ENCODE results near the gene NKX2-3. TPM values are rescaled to one million over a fixed set of nuclear protein-coding genes. Genes with fewer than 3 reads are reported as not detected.

The NKX2-3 gene
- total RNA-seq, 1 donor from 2014 or later, result 0.82 TPM

DNA sequence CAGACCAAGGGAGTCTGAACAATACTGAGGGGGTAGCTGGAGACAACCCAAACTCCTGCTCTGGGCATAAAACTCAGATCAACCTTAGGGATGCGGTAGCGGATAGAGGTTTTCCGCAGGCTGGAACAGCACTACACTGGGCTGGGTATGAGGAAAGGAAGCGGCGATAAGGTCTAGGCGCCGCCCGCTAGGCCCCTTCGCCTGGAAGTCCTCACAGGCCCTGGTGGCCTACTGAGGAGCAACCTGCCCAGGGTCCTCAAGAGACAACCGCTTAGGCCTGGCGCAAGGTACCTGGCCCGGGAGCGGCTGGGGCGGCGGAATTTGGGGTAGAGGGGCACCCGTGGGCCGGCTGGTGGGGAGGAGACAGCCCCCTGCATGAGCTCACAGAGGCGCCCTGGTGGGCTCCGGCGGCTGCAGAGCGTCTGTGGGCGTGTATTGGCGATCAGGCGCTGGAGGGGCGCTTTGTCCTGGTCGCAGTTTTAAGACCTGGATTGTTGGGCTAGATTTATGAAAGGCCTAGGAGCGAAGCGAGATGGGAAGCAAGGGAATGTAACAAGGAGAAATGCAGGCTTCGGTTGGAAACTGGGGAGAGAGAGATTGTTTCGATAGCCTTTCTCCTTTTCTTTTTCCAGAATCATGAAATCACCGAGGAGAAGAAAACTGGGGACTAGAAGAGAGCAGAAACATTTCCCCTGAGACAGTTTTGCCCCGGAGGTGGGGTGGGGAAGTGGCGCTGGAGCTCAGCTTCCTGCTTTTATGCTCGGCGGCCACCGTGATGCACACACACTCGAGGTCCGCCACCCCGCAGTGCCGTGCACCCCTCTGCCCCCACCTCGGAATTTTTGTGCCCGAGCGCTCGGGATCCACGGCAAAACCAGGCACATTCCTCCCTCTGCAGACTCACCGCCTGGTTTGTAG, 2.4 kb upstream of the NKX2-3 start:
- H3K36me3 Mint-ChIP-seq (ENCODE audit: low read depth, unreplicated experiment), result no peaks in the 10 kb centered on the region
- peaks cover 65% of the 10 kb centered on the region for H3K4me1 Mint-ChIP-seq (ENCODE audit: unreplicated experiment)
- peak overlapping the region; percentile 53 for H3K4me3 Mint-ChIP-seq (ENCODE audit: unreplicated experiment)
- TF ChIP-seq, protein P1, sequence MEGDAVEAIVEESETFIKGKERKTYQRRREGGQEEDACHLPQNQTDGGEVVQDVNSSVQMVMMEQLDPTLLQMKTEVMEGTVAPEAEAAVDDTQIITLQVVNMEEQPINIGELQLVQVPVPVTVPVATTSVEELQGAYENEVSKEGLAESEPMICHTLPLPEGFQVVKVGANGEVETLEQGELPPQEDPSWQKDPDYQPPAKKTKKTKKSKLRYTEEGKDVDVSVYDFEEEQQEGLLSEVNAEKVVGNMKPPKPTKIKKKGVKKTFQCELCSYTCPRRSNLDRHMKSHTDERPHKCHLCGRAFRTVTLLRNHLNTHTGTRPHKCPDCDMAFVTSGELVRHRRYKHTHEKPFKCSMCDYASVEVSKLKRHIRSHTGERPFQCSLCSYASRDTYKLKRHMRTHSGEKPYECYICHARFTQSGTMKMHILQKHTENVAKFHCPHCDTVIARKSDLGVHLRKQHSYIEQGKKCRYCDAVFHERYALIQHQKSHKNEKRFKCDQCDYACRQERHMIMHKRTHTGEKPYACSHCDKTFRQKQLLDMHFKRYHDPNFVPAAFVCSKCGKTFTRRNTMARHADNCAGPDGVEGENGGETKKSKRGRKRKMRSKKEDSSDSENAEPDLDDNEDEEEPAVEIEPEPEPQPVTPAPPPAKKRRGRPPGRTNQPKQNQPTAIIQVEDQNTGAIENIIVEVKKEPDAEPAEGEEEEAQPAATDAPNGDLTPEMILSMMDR (IDR thresholded peaks at IDR 0.05; ENCODE audit: unreplicated experiment), result no peak
- H3K27me3 Mint-ChIP-seq (ENCODE audit: unreplicated experiment), result peaks cover 32% of the 10 kb centered on the region
- peak; percentile 46 for DNase-seq (ENCODE audit: low spot score)
- peak overlapping the region; percentile 75 for H3K27ac Mint-ChIP-seq (ENCODE audit: unreplicated experiment)
- no peaks in the 10 kb centered on the region for H3K9me3 Mint-ChIP-seq (ENCODE audit: unreplicated experiment)

DNA sequence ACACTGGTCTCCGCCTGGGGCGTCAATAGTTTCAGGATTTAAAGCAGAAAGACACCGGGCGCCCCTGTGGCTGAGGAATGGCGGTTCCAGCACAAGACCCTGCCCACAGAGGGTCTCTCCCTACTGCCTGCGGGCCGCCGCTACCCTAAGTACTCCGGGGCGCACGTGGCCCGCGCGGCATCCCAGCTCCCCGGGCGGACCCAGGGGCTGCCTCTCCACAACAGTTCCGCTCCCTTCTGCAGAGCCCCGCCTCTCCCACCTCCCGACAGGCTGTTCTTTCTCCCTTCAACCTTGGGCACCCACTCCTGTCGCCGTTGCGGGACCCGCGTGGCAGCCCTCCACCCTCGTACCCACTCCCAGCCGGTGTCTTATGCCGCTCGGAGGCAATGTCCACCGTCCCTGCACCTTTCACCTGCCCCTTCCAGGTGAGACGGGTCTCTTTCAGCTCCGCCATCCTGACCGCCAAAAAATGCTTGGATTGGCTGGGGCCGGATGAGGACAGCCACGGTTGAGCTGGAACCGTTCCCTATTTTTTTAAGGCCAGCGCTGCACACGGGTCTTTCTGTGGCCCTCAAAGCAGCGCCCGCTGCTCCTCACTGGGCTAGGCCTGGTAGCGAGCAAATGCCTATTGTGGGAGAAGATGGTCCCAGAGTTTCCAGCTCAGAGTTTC, 1.6 kb upstream of the NKX2-3 start:
- no peaks in the 10 kb centered on the region for H3K36me3 Mint-ChIP-seq (ENCODE audit: low read depth, unreplicated experiment)
- H3K4me1 Mint-ChIP-seq (ENCODE audit: unreplicated experiment), result peaks cover 60% of the 10 kb centered on the region
- H3K27ac Mint-ChIP-seq (ENCODE audit: unreplicated experiment), result no peak overlapping the region
- TF ChIP-seq, protein P1 (IDR thresholded peaks at IDR 0.05; ENCODE audit: unreplicated experiment), result no peak
- DNase-seq (ENCODE audit: low spot score), result no peak
- no peaks in the 10 kb centered on the region for H3K9me3 Mint-ChIP-seq (ENCODE audit: unreplicated experiment)
- peak overlapping the region; percentile 47 for H3K4me3 Mint-ChIP-seq (ENCODE audit: unreplicated experiment)
- peaks cover 30% of the 10 kb centered on the region for H3K27me3 Mint-ChIP-seq (ENCODE audit: unreplicated experiment)

DNA sequence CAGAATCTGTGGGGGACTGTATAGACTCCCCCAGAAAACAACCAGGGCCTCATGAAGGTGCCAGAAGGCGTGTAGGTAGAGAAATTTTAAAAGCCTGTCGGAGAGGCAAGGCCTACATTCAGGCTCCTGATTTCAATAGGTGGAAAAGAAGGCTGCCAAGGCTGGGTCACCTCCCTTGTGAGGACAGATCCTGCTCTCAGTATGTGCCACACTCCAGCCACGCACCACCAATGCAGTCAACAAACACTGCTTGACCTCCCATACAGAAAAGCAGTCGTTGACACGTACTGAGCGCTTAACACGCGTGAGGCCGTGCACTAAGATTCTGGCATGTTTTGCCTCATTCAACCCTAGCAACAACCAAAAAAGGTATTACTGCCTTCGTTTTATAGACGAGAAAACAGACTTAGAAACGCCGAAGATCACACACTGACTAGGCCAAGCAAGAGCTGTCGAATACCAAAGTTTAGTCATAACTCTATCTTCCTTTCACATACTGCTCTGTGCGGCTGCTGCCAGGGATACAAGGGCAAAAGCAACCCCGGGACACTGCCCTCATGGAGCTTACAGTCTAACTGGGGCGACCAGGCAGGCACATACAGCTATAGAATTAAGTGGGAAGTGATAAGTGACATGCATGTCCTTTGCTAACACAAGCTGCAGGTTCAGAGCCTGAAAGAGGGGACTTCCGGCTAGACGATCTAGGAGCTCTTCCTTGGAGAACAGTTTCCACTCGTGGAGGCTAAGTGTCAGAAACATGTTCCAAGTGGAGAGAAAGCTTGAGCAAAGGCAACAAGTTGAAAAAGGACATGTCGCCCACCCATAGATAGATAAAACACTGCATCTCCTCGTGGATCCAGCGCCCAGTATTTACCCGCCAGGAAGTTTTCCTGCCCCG, 797 bp upstream of the NKX2-3 start:
- Mint-ChIP-seq H3K4me3 (ENCODE audit: unreplicated experiment) (peak overlapping the region; percentile 74), H3K27ac (ENCODE audit: unreplicated experiment) (no peak overlapping the region), H3K27me3 (ENCODE audit: unreplicated experiment) (peaks cover 33% of the 10 kb centered on the region), H3K4me1 (ENCODE audit: unreplicated experiment) (peaks cover 57% of the 10 kb centered on the region), H3K9me3 (ENCODE audit: unreplicated experiment) (no peaks in the 10 kb centered on the region), H3K36me3 (ENCODE audit: low read depth, unreplicated experiment) (no peaks in the 10 kb centered on the region)
- TF ChIP-seq, protein P1 (IDR thresholded peaks at IDR 0.05; ENCODE audit: unreplicated experiment), result no peak
- no peak for DNase-seq (ENCODE audit: low spot score)

DNA sequence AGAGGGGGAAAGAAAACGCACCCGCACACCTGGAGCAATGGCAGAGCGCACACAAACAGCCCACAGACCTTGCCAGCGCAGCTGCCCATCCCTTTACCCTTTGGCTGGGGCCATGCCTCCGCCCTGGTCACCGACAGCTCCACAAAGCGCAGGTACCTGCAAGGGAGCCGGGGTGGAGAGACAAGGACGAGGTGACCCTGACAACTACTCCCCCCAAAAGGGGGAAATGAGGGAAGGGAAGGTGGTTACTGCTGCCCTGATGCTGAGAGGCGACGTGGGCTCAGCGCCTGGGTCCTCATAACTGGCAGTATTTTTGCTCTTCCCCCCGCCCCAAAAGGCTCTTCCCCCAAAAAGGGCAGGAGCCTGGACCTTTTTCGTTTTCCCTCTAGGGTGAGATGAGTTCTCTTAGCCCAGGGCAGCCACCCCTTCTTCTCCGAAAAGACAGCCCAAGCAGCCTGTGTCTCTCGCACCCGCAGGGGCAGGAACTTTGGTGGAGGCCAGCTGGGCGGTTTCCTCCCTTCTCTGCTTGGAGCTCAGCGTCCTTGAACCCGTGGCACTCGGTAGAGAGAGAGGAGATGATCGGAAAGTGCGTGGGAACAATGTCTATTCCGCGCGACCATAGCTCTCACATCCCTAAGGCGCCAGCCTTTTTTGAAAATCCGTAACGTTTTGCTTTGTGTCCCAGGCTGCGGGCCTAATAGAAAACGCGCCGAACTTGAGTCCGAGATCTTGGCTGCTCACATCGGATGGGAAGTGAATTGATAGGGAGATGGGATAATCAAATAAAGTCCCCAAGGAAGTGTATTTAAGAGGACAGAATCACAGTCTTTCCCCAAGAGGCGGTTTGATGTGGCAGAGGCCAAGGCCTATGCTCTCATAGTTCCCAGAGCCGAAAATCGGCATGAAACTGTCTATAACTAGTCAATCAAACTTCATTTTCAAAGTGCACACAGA, 1.0 kb downstream of the NKX2-3 start:
- H3K36me3 Mint-ChIP-seq (ENCODE audit: low read depth, unreplicated experiment), result peaks cover 5% of the 10 kb centered on the region
- DNase-seq (ENCODE audit: low spot score), result no peak
- peaks cover 43% of the 10 kb centered on the region for H3K27me3 Mint-ChIP-seq (ENCODE audit: unreplicated experiment)
- H3K4me3 Mint-ChIP-seq (ENCODE audit: unreplicated experiment), result peak overlapping the region; percentile 81
- peaks cover 48% of the 10 kb centered on the region for H3K4me1 Mint-ChIP-seq (ENCODE audit: unreplicated experiment)
- no peaks in the 10 kb centered on the region for H3K9me3 Mint-ChIP-seq (ENCODE audit: unreplicated experiment)
- TF ChIP-seq, protein P1 (IDR thresholded peaks at IDR 0.05; ENCODE audit: unreplicated experiment), result no peak
- peak overlapping the region; percentile 85 for H3K27ac Mint-ChIP-seq (ENCODE audit: unreplicated experiment)
